DOHH2 (cell line): ENCODE results near the gene ETV7.

Experiments
- EZH2phosphoT487 ChIP-seq: fragments of 200-600 bp; sonication (generic); IDR thresholded peaks from 2 replicates; pipeline ENCODE4 v1.6.1; 2017; ENCODE audit warnings: borderline replicate concordance, mild to moderate bottlenecking, antibody characterized with exemption, low read length, moderate library complexity, mixed read lengths
- TF ChIP-seq, protein P1 (sequence below): fragments of 200-600 bp; sonication (generic); IDR thresholded peaks from one replicate; pipeline ENCODE4 v1.5.1; 2014; ENCODE audit warnings: antibody characterized with exemption, mild to moderate bottlenecking, low read depth, low read length; ENCODE audit not compliant: poor library complexity, severe bottlenecking

DNA sequence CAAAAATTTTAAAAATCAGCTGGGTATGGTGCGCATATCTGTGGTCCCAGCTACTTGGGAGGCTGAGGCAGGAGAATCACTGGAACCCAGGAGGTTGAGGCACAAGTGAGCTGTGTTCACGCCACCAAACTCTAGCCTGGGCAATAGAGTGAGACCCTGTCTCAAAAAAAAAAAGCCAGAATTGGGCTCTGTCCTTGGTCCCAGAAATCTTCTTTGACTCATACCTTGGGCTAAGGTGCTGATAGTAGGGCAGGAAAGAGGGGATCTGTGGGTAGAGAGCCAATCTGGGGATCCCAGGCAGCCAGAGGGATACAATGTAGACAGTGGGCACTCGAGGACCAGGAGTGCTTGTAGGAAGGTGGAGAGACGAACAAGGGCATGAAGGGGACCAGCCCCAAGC is 13.3 kb downstream of the ETV7 start:
- TF ChIP-seq, protein P1, sequence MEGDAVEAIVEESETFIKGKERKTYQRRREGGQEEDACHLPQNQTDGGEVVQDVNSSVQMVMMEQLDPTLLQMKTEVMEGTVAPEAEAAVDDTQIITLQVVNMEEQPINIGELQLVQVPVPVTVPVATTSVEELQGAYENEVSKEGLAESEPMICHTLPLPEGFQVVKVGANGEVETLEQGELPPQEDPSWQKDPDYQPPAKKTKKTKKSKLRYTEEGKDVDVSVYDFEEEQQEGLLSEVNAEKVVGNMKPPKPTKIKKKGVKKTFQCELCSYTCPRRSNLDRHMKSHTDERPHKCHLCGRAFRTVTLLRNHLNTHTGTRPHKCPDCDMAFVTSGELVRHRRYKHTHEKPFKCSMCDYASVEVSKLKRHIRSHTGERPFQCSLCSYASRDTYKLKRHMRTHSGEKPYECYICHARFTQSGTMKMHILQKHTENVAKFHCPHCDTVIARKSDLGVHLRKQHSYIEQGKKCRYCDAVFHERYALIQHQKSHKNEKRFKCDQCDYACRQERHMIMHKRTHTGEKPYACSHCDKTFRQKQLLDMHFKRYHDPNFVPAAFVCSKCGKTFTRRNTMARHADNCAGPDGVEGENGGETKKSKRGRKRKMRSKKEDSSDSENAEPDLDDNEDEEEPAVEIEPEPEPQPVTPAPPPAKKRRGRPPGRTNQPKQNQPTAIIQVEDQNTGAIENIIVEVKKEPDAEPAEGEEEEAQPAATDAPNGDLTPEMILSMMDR, result no peak
- no peak for TF ChIP-seq EZH2phosphoT487
